ENCODE data around the gene GAPDH. TPM values are rescaled to one million over a fixed set of nuclear protein-coding genes. Genes with fewer than 3 reads are reported as not detected.
A peak's percentile ranks its signal among the peaks of the same experiment; 100 is the strongest.
"Not testable (repeated sequence)": the region's sequence is repeated elsewhere in the genome, so short reads cannot be mapped to it uniquely, and the experiment has no call there.

The GAPDH gene
- total and polyA plus RNA-seq, 2 experiments from 2014 or later, result 1,719 to 2,607 TPM

- Histone ChIP-seq H4K20me1 (ENCODE audit: insufficient read depth, poor library complexity, severe bottlenecking) (peaks cover 8% of the 10 kb centered on the region), H3K27ac (no peak overlapping the region), H3K36me3 (replicated peaks; ENCODE audit: insufficient read depth, low read depth) (no peaks in the 10 kb centered on the region), H3K27me3 (no peaks in the 10 kb centered on the region), H3K9me2 (replicated peaks; ENCODE audit: insufficient read depth) (no peaks in the 10 kb centered on the region), H3K4me3 (no peak overlapping the region), H3K4me1 (ENCODE audit: insufficient read depth) (peaks cover 14% of the 10 kb centered on the region), H2AFZ (no peak overlapping the region), H3K79me2 (peaks cover 8% of the 10 kb centered on the region), H3K4me2 (no peak overlapping the region), H3K9me3 (ENCODE audit: low read depth) (no peaks in the 10 kb centered on the region)
- 95% methylated on average over 4 of the region's 4 CpGs for WGBS (ENCODE audit: low lambda C conversion rate, missing lambda C conversion rate)
- TF ChIP-seq EZH2phosphoT487 (IDR thresholded peaks at IDR 0.05; ENCODE audit: low read depth, severe bottlenecking, unreplicated experiment), result no peak
- TF ChIP-seq EZH2 (IDR thresholded peaks at IDR 0.05; ENCODE audit: borderline replicate concordance), result no peak
- TF ChIP-seq CTCF (IDR thresholded peaks at IDR 0.05; ENCODE audit: poor library complexity), result no peak
- no peak for DNase-seq (ENCODE audit: low spot score)
These were observed 22.5 kb downstream of the GAPDH start for GRCh38 chr12:6556857-6557256.

DNA sequence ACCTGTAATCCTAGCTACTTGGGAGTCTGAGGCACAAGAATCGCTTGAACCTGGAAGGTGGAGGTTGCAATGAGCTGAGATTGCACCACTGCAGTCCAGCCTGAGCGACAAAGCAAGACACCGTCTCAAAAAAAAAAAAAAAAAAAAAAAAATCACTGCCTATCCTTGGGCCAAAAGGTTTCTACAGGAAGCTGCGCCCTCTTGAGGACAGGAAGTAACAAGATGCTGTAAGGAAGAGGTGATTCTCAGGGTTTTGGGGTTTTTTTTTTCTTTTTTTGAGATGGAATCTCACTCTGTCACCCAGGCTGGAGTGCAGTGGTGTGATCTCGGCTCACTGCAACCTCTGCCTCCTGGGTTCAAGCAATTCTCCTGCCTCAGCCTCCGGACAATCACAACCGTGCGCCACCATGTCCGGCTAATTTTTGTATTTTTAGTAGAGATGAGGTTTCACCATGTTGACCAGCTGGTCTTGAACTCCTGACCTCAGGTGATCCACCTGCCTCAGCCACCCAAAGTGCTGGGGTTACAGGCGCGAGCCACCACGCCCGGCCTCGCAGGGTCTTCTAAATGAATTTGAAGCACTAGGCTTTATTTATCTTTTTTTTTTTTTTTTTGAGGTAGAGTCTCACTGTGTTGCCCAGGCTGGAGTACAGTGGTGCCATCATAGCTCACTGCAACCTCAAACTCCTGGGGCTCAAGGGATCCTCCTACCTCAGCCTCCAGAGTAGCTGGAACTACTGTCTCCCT, 23.9 kb downstream of the GAPDH start:
- not testable (repeated sequence) for H4K20me1 ChIP-seq (ENCODE audit: insufficient read depth, poor library complexity, severe bottlenecking); H3K36me3 ChIP-seq (replicated peaks; ENCODE audit: insufficient read depth, low read depth); H3K9me3 ChIP-seq (ENCODE audit: low read depth); H3K4me3 ChIP-seq; H3K4me2 ChIP-seq; H3K27me3 ChIP-seq; H3K27ac ChIP-seq; H3K9me2 ChIP-seq (replicated peaks; ENCODE audit: insufficient read depth); H2AFZ ChIP-seq
- TF ChIP-seq CTCF (IDR thresholded peaks at IDR 0.05; ENCODE audit: poor library complexity), result peak; percentile 52
- Histone ChIP-seq H3K79me2 (peaks cover 14% of the 10 kb centered on the region), H3K4me1 (ENCODE audit: insufficient read depth) (peaks cover 14% of the 10 kb centered on the region)
- WGBS (ENCODE audit: low lambda C conversion rate, missing lambda C conversion rate), result 81% methylated on average over 14 of the region's 14 CpGs
- DNase-seq (ENCODE audit: low spot score), result peak; percentile 71

DNA sequence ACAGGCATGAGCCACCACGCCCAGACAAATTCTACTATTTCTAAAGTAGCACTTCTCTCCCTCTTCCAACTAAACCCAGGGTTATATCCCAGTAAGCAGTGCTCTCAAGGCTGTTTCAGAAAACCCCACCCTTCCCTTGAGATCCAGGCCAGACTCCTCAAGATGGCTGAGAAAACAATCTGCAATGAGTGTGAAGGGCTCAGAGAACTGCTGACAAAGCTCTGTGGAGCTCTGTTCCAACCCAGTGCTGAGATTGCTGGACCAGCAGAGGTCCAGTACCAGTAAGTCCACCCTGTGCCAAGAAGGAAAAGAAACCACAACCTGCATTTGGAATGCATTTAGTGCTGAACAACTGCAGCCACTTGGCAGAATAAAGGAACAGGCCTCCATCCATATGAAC, 25.2 kb downstream of the GAPDH start:
- peaks cover 2% of the 10 kb centered on the region for H3K4me1 ChIP-seq (ENCODE audit: insufficient read depth)
- no peak overlapping the region for H2AFZ ChIP-seq
- H3K27me3 ChIP-seq, result no peaks in the 10 kb centered on the region
- no peak overlapping the region for H3K4me2 ChIP-seq
- H3K9me3 ChIP-seq (ENCODE audit: low read depth), result no peaks in the 10 kb centered on the region
- 90% methylated on average over 1 of the region's 1 CpG for WGBS (ENCODE audit: low lambda C conversion rate, missing lambda C conversion rate)
- H3K79me2 ChIP-seq, result peaks cover 8% of the 10 kb centered on the region
- peaks cover 11% of the 10 kb centered on the region for H3K36me3 ChIP-seq (replicated peaks; ENCODE audit: insufficient read depth, low read depth)
- no peak overlapping the region for H3K27ac ChIP-seq
- DNase-seq (ENCODE audit: low spot score), result no peak
- no peak overlapping the region for H3K4me3 ChIP-seq
- H4K20me1 ChIP-seq (ENCODE audit: insufficient read depth, poor library complexity, severe bottlenecking), result no peaks in the 10 kb centered on the region
- TF ChIP-seq EZH2 (IDR thresholded peaks at IDR 0.05; ENCODE audit: borderline replicate concordance), result no peak
- no peak for TF ChIP-seq EZH2phosphoT487 (IDR thresholded peaks at IDR 0.05; ENCODE audit: low read depth, severe bottlenecking, unreplicated experiment)
- no peak for TF ChIP-seq CTCF (IDR thresholded peaks at IDR 0.05; ENCODE audit: poor library complexity)
- H3K9me2 ChIP-seq (replicated peaks; ENCODE audit: insufficient read depth), result no peaks in the 10 kb centered on the region
